Measurements from ENCODE around the gene KDM5C. TPM values are rescaled to one million over a fixed set of nuclear protein-coding genes. Genes with fewer than 3 reads are reported as not detected.
"Not testable (repeated sequence)": the region's sequence is repeated elsewhere in the genome, so short reads cannot be mapped to it uniquely, and the experiment has no call there.

KDM5C gene
- total and polyA plus RNA-seq, 2 of the 8 experiments (the other 6 are each of a cell fraction or from before 2014, with no cell fraction given): 42.4 to 82.2 TPM

DNA sequence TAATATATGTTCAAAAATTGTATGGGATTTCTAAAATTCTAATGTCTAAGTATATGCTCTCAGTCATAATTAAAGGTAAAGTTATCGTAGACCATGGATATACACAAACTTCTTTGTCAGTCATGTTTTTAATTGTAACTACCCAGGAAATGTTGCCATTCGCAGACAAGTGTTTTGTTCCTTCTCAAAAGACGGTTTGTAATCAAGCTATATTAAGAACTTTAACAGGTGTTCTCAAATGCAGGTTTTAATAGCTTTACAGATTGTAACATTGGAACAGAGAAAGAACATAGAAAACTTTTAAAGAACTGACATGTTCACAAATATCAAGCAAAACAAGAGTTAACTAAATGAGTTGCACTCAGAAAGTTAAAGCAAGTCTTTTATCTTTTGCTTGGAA, 58.9 kb downstream of the KDM5C start:
- DNase-seq (ENCODE audit: low read depth in 1 of 2, low spot score in 2 of 2) (no peak), FAIRE-seq (no peak)
- H3K9ac ChIP-seq (replicated peaks in 1 of 4; ENCODE audit: extremely low read depth in 1 of 4, low read depth in 3 of 4, low read length in 3 of 4): no peak overlapping the region
- no peak overlapping the region for H2BK120ac ChIP-seq (replicated peaks; ENCODE audit: low read depth, low read length)
- no peak overlapping the region for H3K27ac ChIP-seq (ENCODE audit: low read depth, low read length)
- WGBS, 2 experiments (ENCODE audit: extremely low coverage in 1 of 2, insufficient coverage in 1 of 2, insufficient read length in 1 of 2, insufficient replicate concordance in 2 of 2, low coverage in 1 of 2, low lambda C conversion rate in 2 of 2, missing lambda C conversion rate in 1 of 2): 89% methylated on average over 3 of the region's 3 CpGs; no CpG with 5 or more reads in 1 of the 2 experiments
- no peak overlapping the region for H3K18ac ChIP-seq (ENCODE audit: extremely low read depth, low read length)
- H3K56ac ChIP-seq (replicated peaks; ENCODE audit: insufficient read length, low read depth, low read length): no peak overlapping the region
- no peak overlapping the region for H2BK20ac ChIP-seq (ENCODE audit: low read length)
- no peak for TF ChIP-seq YY1 (IDR thresholded peaks at IDR 0.05; ENCODE audit: low read depth, low read length)
- no peak for TF ChIP-seq ZNF274 (IDR thresholded peaks at IDR 0.05; ENCODE audit: borderline replicate concordance, extremely low read depth, low read length)
- no peak overlapping the region for H2AFZ ChIP-seq (ENCODE audit: low read length)
- no peaks in the 10 kb centered on the region; a peak in 1 of 7 replicates for H3K4me1 ChIP-seq (replicated peaks in 1 of 4; ENCODE audit: control insufficient read depth in 3 of 4, insufficient read depth in 4 of 4, low read length in 3 of 4)
- H3K4me3 ChIP-seq (ENCODE audit: extremely low read depth in 1 of 4, insufficient read depth in 2 of 4, low read depth in 3 of 4, low read length in 4 of 4): no peak overlapping the region
- H3K79me1 ChIP-seq (ENCODE audit: low read depth, low read length): no peaks in the 10 kb centered on the region
- no peaks in the 10 kb centered on the region for H3K23me2 ChIP-seq (ENCODE audit: low read depth, low read length)
- H4K8ac ChIP-seq (ENCODE audit: extremely low read depth, insufficient read depth, low read length): no peak overlapping the region
- H3K23ac ChIP-seq (ENCODE audit: insufficient read length): no peak overlapping the region
- CTCF ChIA-PET (ENCODE audit: partially characterized antibody): no interaction called here
- no peak overlapping the region for H4K91ac ChIP-seq (replicated peaks; ENCODE audit: insufficient read length, low read length)
- H2BK15ac ChIP-seq (ENCODE audit: low read length): no peak overlapping the region
- no peak overlapping the region for H3K4me2 ChIP-seq (ENCODE audit: insufficient read depth in 1 of 2, low read depth in 2 of 2, low read length in 2 of 2)
- H3K79me2 ChIP-seq (ENCODE audit: control insufficient read depth in 1 of 2, insufficient read depth in 2 of 2, low read length in 2 of 2): no peaks in the 10 kb centered on the region
- no peak overlapping the region for H2BK12ac ChIP-seq (ENCODE audit: low read depth, low read length)
- H2BK5ac ChIP-seq (ENCODE audit: low read depth, low read length): no peak overlapping the region
- H4K20me1 ChIP-seq (replicated peaks in 1 of 2; ENCODE audit: control insufficient read depth in 1 of 2, insufficient read depth in 2 of 2, low read length in 2 of 2): no peaks in the 10 kb centered on the region
- no peak overlapping the region for H4K5ac ChIP-seq (ENCODE audit: insufficient read length, low read depth, low read length)
- H2AK5ac ChIP-seq (ENCODE audit: low read depth, low read length): no peak overlapping the region
- no peak overlapping the region for H3K14ac ChIP-seq (ENCODE audit: insufficient read length)
- POLR2A ChIA-PET (ENCODE audit: partially characterized antibody): no interaction called here
- no peaks in the 10 kb centered on the region for H3K36me3 ChIP-seq (ENCODE audit: control insufficient read depth in 2 of 4, insufficient read depth in 4 of 4, low read length in 3 of 4)
- no peak overlapping the region for H3K4ac ChIP-seq (replicated peaks; ENCODE audit: insufficient read length, low read depth, low read length)
- H3K27me3 ChIP-seq (replicated peaks in 1 of 4; ENCODE audit: control insufficient read depth in 3 of 4, extremely low read depth in 1 of 4, insufficient read depth in 3 of 4, low read length in 3 of 4): no peaks in the 10 kb centered on the region
- H3K9me3 ChIP-seq (ENCODE audit: insufficient read depth in 2 of 2, low read depth in 1 of 2, low read length in 1 of 2): no peaks in the 10 kb centered on the region

DNA sequence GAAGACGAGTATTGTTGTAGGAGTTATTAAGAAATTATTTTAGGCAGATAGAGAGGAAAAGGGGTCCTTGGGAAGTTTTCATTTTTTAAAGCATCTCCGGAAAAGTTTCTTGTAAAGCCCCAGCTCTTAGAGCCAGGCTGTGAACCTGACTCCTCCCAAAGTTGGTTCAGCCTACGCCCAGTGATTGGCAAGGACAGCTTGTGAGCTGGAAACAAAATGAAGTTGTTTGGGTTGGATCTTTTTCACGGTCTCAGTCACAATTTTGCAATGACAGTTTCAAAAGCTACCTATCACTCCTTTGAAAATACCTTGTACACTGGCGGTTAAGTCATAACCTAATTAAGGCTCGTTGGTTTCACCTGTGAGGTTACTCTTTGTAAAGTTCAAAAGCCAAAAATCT, 60.4 kb downstream of the KDM5C start:
- FAIRE-seq; H3K56ac ChIP-seq (replicated peaks; ENCODE audit: insufficient read length, low read depth, low read length); H3K18ac ChIP-seq (ENCODE audit: extremely low read depth, low read length); H4K20me1 ChIP-seq (replicated peaks in 1 of 2; ENCODE audit: control insufficient read depth in 1 of 2, insufficient read depth in 2 of 2, low read length in 2 of 2); H3K9me3 ChIP-seq (ENCODE audit: insufficient read depth in 2 of 2, low read depth in 1 of 2, low read length in 1 of 2); H3K4ac ChIP-seq (replicated peaks; ENCODE audit: insufficient read length, low read depth, low read length); H2BK20ac ChIP-seq (ENCODE audit: low read length); H3K36me3 ChIP-seq (ENCODE audit: control insufficient read depth in 2 of 4, insufficient read depth in 4 of 4, low read length in 3 of 4); H3K4me2 ChIP-seq (ENCODE audit: insufficient read depth in 1 of 2, low read depth in 2 of 2, low read length in 2 of 2); H2BK120ac ChIP-seq (replicated peaks; ENCODE audit: low read depth, low read length); H2AK5ac ChIP-seq (ENCODE audit: low read depth, low read length); CTCF ChIA-PET (ENCODE audit: partially characterized antibody); H3K79me2 ChIP-seq (ENCODE audit: control insufficient read depth in 1 of 2, insufficient read depth in 2 of 2, low read length in 2 of 2); H4K91ac ChIP-seq (replicated peaks; ENCODE audit: insufficient read length, low read length); H3K9ac ChIP-seq (replicated peaks in 1 of 4; ENCODE audit: extremely low read depth in 1 of 4, low read depth in 3 of 4, low read length in 3 of 4); DNase-seq (ENCODE audit: low read depth in 1 of 2, low spot score in 2 of 2); H3K27ac ChIP-seq (ENCODE audit: low read depth, low read length); H2AFZ ChIP-seq (ENCODE audit: low read length); H3K23ac ChIP-seq (ENCODE audit: insufficient read length); H3K4me3 ChIP-seq (ENCODE audit: extremely low read depth in 1 of 4, insufficient read depth in 2 of 4, low read depth in 3 of 4, low read length in 4 of 4); H4K5ac ChIP-seq (ENCODE audit: insufficient read length, low read depth, low read length); H2BK15ac ChIP-seq (ENCODE audit: low read length); H4K8ac ChIP-seq (ENCODE audit: extremely low read depth, insufficient read depth, low read length); H2BK5ac ChIP-seq (ENCODE audit: low read depth, low read length); POLR2A ChIA-PET (ENCODE audit: partially characterized antibody); H2BK12ac ChIP-seq (ENCODE audit: low read depth, low read length); H3K4me1 ChIP-seq (replicated peaks in 1 of 4; ENCODE audit: control insufficient read depth in 3 of 4, insufficient read depth in 4 of 4, low read length in 3 of 4); H3K79me1 ChIP-seq (ENCODE audit: low read depth, low read length); H3K14ac ChIP-seq (ENCODE audit: insufficient read length); H3K23me2 ChIP-seq (ENCODE audit: low read depth, low read length); H3K27me3 ChIP-seq (replicated peaks in 1 of 4; ENCODE audit: control insufficient read depth in 3 of 4, extremely low read depth in 1 of 4, insufficient read depth in 3 of 4, low read length in 3 of 4): not testable (repeated sequence)
- 80% methylated on average over 4 of the region's 6 CpGs; no CpG with 5 or more reads in 1 of the 2 experiments for WGBS, 2 experiments (ENCODE audit: extremely low coverage in 1 of 2, insufficient coverage in 1 of 2, insufficient read length in 1 of 2, insufficient replicate concordance in 2 of 2, low coverage in 1 of 2, low lambda C conversion rate in 2 of 2, missing lambda C conversion rate in 1 of 2)

Measured in H1 (cell line).